Muscle layer of colon (tissue), 2 donors: ENCODE results near the gene BOLA2B.
"Not testable (repeated sequence)": the region's sequence is repeated elsewhere in the genome, so short reads cannot be mapped to it uniquely, and the experiment has no call there.

ENCODE experiments used
- H3K27ac ChIP-seq: one replicate; pipeline ENCODE4 v1.7.0; 2013; ENCODE audit warnings: low read depth, mild to moderate bottlenecking, low read length, moderate library complexity
- H3K27me3 ChIP-seq, 2 donors: one replicate each; pipeline ENCODE4 v1.7.0; 2013; ENCODE audit warnings: low read length in 2 of 2, mild to moderate bottlenecking in 2 of 2; ENCODE audit not compliant: insufficient read depth in 2 of 2, control insufficient read depth in 1 of 2
- H3K36me3 ChIP-seq: one replicate; pipeline ENCODE4 v1.7.0; 2013; ENCODE audit warnings: mild to moderate bottlenecking, low read length; ENCODE audit not compliant: insufficient read depth
- H3K4me1 ChIP-seq: one replicate; pipeline ENCODE4 v1.7.0; 2013; ENCODE audit warnings: mild to moderate bottlenecking, low read length; ENCODE audit not compliant: insufficient read depth
- H3K4me3 ChIP-seq, 2 donors: one replicate each; pipeline ENCODE4 v1.7.0; 2013; ENCODE audit warnings: low read length in 2 of 2, low read depth in 1 of 2, mild to moderate bottlenecking in 1 of 2, moderate library complexity in 1 of 2
- H3K9ac ChIP-seq: one replicate; pipeline ENCODE4 v1.7.0; 2013; ENCODE audit warnings: low read length
- H3K9me3 ChIP-seq: one replicate; pipeline ENCODE4 v1.7.0; 2013; ENCODE audit warnings: mild to moderate bottlenecking, low read length
- donor health status: abdominal sarcoma.
- donor health status: Adenocarcinoma of cecum.

BOLA2B gene

DNA sequence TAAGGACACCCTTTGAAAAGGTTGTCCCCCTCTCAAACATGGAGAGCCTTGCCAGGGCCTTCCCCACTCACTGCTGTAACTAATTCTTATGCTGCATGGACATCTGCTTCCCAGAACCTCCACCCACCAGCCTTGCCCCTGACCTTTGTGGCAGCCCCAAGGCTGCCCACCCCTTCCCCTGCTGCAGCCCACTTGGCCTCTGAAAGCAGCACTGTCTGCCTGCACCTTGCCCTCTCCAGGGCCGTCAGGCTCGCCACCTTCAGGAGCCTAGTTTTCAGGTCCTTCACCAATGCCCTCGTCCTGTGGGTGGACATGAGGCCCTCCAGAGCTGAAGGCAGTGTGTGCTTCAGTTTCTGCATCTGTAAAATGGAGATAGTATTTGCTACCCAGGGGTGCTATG lies 12.7 kb downstream of the BOLA2B start:
- Histone ChIP-seq H3K4me1 (no peaks in the 10 kb centered on the region), H3K4me3 (no peak overlapping the region), H3K27ac (no peak overlapping the region), H3K9me3 (no peaks in the 10 kb centered on the region), H3K27me3 (no peaks in the 10 kb centered on the region), H3K9ac (no peak overlapping the region), H3K36me3 (no peaks in the 10 kb centered on the region)

DNA sequence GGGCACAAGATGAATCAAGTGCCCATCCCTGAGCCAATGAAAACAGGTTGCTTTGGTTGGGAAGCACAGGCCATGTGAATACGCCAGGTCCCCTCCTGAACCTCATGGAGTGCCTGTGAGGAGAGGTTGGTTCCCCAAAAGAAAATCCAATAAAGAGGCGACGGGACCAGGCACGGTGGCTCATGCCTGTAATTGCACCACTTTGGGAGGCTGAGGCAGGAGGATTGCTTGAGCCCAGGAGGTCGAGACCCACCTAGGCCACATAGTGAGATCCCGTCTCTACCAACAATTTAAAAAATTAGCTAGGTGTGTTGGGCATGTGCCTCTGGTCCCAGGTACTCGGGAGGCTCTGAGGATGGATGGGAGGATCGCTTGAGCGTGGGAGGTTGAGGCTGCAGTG lies 13.5 kb downstream of the BOLA2B start:
- Histone ChIP-seq H3K36me3 (no peaks in the 10 kb centered on the region), H3K9me3 (no peaks in the 10 kb centered on the region), H3K9ac (no peak overlapping the region), H3K27ac (no peak overlapping the region), H3K4me1 (no peaks in the 10 kb centered on the region), H3K4me3 (no peak overlapping the region), H3K27me3 (no peaks in the 10 kb centered on the region)

DNA sequence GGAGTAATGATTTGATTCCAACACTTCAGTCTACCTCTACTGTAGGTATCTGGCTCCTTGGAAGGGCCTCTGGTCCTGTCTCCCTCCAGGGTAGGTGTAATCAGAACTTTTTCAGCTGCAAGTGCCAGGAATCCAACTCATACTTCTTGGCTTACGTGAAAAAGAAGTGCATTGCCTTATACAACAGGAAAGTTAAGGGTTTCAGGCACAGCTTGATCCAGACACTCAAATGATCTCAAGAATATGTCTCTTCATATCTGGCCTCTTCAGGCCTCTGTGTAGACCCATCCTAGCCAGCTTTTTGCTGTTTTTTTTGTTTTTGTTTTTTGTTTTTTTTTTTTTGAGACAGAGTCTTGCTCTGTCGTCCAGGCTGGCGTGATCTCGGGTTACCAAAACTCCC lies 14.3 kb downstream of the BOLA2B start:
- Histone ChIP-seq H3K36me3 (no peaks in the 10 kb centered on the region), H3K27me3 (no peaks in the 10 kb centered on the region), H3K9ac (no peak overlapping the region), H3K4me1 (no peaks in the 10 kb centered on the region), H3K9me3 (no peaks in the 10 kb centered on the region), H3K4me3 (no peak overlapping the region), H3K27ac (no peak overlapping the region)

DNA sequence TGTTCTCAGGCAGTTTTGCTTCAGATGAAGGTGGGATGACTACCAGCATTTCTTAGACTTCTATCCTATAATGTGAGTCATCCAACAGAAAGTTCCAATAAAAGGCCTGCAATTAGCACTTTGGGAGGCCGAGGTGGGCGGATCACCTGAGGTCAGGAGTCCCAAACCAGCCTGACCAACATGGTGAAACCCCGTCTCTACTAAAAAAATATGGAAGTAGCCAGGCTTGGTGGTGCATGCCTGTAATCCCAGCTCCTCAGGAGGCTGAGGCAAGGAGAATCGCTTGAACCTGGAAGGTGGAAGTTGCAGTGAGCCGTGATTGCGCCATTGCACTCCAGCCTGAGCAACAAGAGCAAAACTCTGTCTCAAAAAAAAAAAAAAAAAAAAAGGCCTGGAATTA lies 16.6 kb downstream of the BOLA2B start:
- H3K4me3 ChIP-seq, H3K27ac ChIP-seq, H3K9me3 ChIP-seq, H3K36me3 ChIP-seq, H3K9ac ChIP-seq, H3K4me1 ChIP-seq, H3K27me3 ChIP-seq: not testable (repeated sequence)

DNA sequence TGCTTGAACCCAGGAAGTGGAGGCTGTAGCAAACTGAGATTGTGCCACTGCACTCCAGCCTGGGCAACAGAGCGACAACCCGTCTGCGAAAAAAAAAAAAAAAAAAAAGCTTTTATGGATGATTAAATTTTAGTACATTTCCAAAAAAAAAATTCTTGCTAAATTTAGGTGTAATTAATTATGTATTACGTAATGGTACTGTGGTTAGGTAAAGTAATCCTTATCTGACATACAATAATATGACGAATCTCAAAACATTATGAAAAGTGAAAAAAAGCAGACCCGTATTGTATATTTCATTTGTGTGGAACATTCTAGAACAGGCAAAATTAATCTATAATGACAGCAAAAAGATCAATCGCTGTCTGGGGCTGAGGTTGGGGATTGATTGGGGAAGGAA lies 20.4 kb downstream of the BOLA2B start:
- H3K9me3 ChIP-seq: no peaks in the 10 kb centered on the region
- no peak overlapping the region for H3K9ac ChIP-seq
- H3K27ac ChIP-seq: no peak overlapping the region
- no peaks in the 10 kb centered on the region for H3K4me1 ChIP-seq
- H3K4me3 ChIP-seq: no peak overlapping the region
- no peaks in the 10 kb centered on the region for H3K27me3 ChIP-seq
- H3K36me3 ChIP-seq: no peaks in the 10 kb centered on the region

DNA sequence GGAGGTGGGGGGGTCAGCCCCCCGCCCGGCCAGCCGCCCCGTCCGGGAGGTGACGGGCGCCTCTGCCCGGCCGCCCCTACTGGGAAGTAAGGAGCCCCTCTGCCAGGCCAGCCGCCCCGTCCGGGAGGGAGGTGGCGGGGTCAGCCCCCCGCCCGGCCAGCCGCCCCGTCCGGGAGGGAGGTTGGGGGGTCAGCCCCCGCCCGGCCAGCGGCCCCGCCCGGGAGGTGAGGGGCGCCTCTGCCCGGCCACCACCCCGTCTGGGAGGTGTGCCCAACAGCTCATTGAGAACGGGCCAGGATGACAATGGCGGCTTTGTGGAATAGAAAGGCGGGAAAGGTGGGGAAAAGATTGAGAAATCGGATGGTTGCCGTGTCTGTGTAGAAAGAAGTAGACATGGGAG lies 23.3 kb downstream of the BOLA2B start:
- not testable (repeated sequence) for H3K36me3 ChIP-seq, H3K9me3 ChIP-seq, H3K4me1 ChIP-seq

DNA sequence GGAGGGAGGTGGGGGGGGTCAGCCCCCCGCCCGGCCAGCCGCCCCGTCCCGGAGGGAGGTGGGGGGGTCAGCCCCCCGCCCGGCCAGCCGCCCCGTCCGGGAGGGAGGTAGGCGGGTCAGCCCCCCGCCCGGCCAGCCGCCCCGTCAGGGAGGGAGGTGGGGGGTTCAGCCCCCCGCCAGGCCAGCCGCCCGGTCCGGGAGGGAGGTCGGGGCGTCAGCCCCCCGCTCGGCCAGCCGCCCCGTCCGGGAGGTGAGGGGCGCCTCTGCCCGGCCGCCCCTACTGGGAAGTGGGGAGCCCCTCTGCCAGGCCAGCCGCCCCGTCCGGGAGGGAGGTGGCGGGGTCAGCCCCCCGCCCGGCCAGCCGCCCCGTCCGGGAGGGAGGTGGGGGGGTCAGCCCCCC lies 24.1 kb downstream of the BOLA2B start:
- H3K27ac ChIP-seq, H3K9ac ChIP-seq, H3K27me3 ChIP-seq, H3K4me1 ChIP-seq, H3K9me3 ChIP-seq, H3K4me3 ChIP-seq, H3K36me3 ChIP-seq: not testable (repeated sequence)

More for the DNA sequence above, 23.3 kb downstream of the BOLA2B start:
- H3K27me3 ChIP-seq, H3K27ac ChIP-seq, H3K9ac ChIP-seq, H3K4me3 ChIP-seq: not testable (repeated sequence)

DNA sequence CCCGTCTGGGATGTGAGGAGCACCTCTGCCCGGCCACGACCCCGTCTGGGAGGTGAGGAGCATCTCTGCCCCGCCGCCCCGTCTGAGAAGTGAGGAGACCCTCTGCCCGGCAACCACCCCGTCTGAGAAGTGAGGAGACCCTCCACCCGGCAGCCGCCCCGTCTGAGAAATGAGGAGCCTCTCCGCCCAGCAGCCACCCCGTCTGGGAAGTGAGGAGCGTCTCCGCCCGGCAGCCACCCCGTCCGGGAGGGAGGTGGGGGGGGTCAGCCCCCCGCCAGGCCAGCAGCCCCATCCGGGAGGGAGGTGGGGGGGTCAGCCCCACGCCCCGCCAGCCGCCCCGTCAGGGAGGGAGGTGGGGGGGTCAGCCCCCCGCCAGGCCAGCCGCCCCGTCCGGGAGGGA lies 24.7 kb downstream of the BOLA2B start:
- not testable (repeated sequence) for H3K4me3 ChIP-seq, H3K36me3 ChIP-seq, H3K9me3 ChIP-seq

DNA sequence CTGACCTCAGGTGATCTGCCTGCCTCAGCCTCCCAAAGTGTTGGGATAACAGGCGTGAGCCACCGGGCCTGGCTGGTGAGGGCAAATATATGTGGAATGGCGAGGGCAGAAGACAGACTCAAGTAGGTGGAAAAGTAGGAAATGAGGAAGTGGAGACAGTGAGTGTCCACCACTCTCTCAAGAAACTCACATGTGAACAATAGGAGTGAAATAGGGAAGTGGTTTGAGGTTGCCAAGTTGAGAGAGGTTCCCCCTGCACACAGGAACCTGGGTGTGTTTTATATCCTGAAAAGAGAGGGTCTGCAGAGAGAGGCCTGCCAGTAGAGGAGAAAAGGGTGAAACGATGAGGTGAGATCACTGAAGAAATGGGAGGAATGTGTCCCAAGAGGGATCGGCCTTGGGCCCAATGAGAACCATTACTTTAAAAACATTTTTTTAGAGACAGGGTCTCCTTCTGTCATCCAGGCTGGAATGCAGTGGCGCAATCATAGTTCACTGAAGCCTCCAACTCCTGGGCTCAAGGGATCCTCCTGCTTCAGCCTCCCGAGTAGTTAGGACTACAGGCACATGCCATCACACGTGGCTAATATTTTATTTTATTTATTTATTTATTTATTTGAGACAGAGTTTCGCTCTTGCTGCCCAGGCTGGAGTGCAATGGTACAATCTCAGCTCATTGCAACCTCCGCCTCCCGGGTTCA lies 27.1 kb downstream of the BOLA2B start:
- no peaks in the 10 kb centered on the region for H3K27me3 ChIP-seq
- no peaks in the 10 kb centered on the region for H3K36me3 ChIP-seq
- no peak overlapping the region for H3K4me3 ChIP-seq
- H3K4me1 ChIP-seq: no peaks in the 10 kb centered on the region
- H3K9me3 ChIP-seq: no peaks in the 10 kb centered on the region
- no peak overlapping the region for H3K9ac ChIP-seq
- H3K27ac ChIP-seq: no peak overlapping the region

More for the DNA sequence above, 24.7 kb downstream of the BOLA2B start:
- H3K27ac ChIP-seq, H3K4me1 ChIP-seq, H3K9ac ChIP-seq, H3K27me3 ChIP-seq: not testable (repeated sequence)

DNA sequence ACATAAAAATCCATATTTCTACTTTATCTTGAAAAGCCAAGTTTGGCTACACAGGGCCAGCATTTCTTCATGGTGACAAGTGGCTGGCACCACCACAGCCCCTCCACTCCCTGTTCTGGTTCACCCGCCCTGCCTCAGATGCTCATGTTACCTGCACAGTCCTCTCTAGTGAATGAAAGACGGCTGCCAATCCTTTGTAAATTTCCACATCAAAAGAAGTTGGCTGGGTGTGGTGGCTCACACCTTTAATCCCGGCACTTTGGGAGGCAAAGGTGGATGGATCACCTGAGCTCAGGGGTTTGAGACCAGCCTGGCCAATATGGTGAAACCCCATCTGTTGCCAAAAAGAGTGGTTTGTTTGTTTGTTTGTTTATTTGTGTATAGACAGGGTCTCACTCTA lies 29.9 kb downstream of the BOLA2B start:
- Histone ChIP-seq H3K4me3 (no peak overlapping the region), H3K36me3 (no peaks in the 10 kb centered on the region), H3K27ac (no peak overlapping the region), H3K27me3 (no peaks in the 10 kb centered on the region), H3K9me3 (no peaks in the 10 kb centered on the region), H3K4me1 (no peaks in the 10 kb centered on the region), H3K9ac (no peak overlapping the region)

DNA sequence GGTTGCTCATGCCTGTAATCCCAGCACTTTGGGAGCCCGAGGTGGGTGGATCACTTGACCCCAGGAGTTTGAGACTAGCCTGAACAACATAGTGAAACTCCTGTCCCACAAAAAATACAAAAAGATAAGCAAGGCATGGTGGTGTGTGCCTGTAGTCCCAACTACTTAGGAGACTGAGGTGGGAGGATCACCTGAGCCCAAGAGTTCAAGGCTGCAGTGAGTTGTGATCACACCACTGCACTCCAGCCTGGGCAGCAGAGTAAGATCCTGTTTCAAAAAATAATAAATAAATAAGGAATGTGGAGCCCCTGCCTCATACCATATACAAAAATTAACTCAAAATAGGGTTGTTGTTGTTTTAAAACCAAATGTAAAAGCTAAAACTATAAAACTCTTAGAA lies 36.3 kb downstream of the BOLA2B start:
- Histone ChIP-seq H3K4me1 (no peaks in the 10 kb centered on the region), H3K9ac (no peak overlapping the region), H3K36me3 (no peaks in the 10 kb centered on the region), H3K9me3 (no peaks in the 10 kb centered on the region), H3K4me3 (no peak overlapping the region), H3K27ac (no peak overlapping the region), H3K27me3 (no peaks in the 10 kb centered on the region)

DNA sequence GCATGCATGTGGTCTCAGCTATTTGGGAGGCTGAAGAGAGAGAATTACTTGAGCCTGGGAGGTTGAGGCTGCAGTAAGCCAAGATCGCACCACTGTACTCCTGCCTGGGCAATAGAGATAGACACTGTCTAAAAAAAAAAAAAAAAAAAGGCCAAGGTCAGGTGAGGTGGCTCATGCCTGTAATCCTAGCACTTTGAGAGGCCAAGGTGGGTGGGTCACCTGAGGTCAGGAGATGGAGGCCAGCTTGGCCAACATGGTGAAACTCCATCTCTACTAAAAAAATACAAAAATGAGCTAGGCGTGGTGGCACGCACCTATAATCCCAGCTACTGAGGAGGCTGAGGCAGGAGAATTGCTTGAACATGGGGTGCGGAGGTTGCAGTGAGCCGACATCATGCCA lies 38.3 kb downstream of the BOLA2B start:
- Histone ChIP-seq H3K27ac (no peak overlapping the region), H3K9me3 (no peaks in the 10 kb centered on the region), H3K9ac (no peak overlapping the region), H3K27me3 (no peaks in the 10 kb centered on the region), H3K4me1 (no peaks in the 10 kb centered on the region), H3K36me3 (no peaks in the 10 kb centered on the region), H3K4me3 (no peak overlapping the region)
